HepG2 (cell line): ENCODE data around the gene SRCIN1.
A peak's percentile ranks its signal among the peaks of the same experiment; 100 is the strongest.

Source experiments
- CHD2 ChIP-seq: IDR thresholded peaks from 2 replicates; pipeline ENCODE4 v1.6.1; 2011; ENCODE audit warnings: low read depth, low read length, improper control_type of control experiment
- EZH2 ChIP-seq: conservative IDR thresholded peaks from 2 replicates; pipeline ENCODE4 v1.6.1; 2012; ENCODE audit warnings: mild to moderate bottlenecking, low read depth, low read length, moderate library complexity
- PHF21A ChIP-seq: sonication (generic); formaldehyde crosslinking; IDR thresholded peaks from 2 replicates; pipeline ENCODE4 v1.5.0; 2020; ENCODE audit warnings: mild to moderate bottlenecking, missing genetic modification reagents
- RAD21 ChIP-seq: fragments of 450-650 bp; formaldehyde crosslinking; IDR thresholded peaks from 2 replicates; pipeline ENCODE4 v1.5.0; 2020; ENCODE audit warnings: mild to moderate bottlenecking
- RFX5 ChIP-seq: IDR thresholded peaks from 2 replicates; pipeline ENCODE4 v1.6.1; 2011; ENCODE audit warnings: low read depth, low read length, improper control_type of control experiment
- ZNF558 ChIP-seq: sonication (generic); formaldehyde crosslinking; IDR thresholded peaks from 2 replicates; pipeline ENCODE4 v1.9.0; 2022; ENCODE audit warnings: mild to moderate bottlenecking, missing genetic modification reagents, borderline replicate concordance
- ZNF614 ChIP-seq: IDR thresholded peaks from 2 replicates; pipeline ENCODE4 v1.6.1; 2018; ENCODE audit warnings: missing biosample characterization, missing genetic modification reagents, inconsistent platforms, borderline replicate concordance
- ZNF879 ChIP-seq: sonication (generic); formaldehyde crosslinking; IDR thresholded peaks from 2 replicates; pipeline ENCODE4 v1.8.1; 2023; ENCODE audit warnings: missing genetic modification reagents
- TF ChIP-seq, protein P1 (sequence below): sonication (generic); formaldehyde crosslinking; IDR thresholded peaks from 2 replicates; pipeline ENCODE4 v1.4.0; 2020; ENCODE audit warnings: missing genetic modification reagents
- TF ChIP-seq, protein P2 (sequence below): sonication (generic); formaldehyde crosslinking; IDR thresholded peaks from 2 replicates; pipeline ENCODE4 v1.5.0; 2020; ENCODE audit warnings: mild to moderate bottlenecking, missing genetic modification reagents, moderate library complexity
- TF ChIP-seq, protein P3 (sequence below): sonication (generic); formaldehyde crosslinking; IDR thresholded peaks from 2 replicates; pipeline ENCODE4 v1.4.0; 2020; ENCODE audit warnings: missing genetic modification reagents
- TF ChIP-seq, protein P4 (sequence below): sonication (generic); formaldehyde crosslinking; IDR thresholded peaks from 2 replicates; pipeline ENCODE4 v1.8.0; 2022; ENCODE audit warnings: mild to moderate bottlenecking, missing genetic modification reagents
- TF ChIP-seq, protein P5 (sequence below): sonication (generic); formaldehyde crosslinking; IDR thresholded peaks from 2 replicates; pipeline ENCODE4 v1.4.0; 2020; ENCODE audit warnings: missing genetic modification reagents

DNA sequence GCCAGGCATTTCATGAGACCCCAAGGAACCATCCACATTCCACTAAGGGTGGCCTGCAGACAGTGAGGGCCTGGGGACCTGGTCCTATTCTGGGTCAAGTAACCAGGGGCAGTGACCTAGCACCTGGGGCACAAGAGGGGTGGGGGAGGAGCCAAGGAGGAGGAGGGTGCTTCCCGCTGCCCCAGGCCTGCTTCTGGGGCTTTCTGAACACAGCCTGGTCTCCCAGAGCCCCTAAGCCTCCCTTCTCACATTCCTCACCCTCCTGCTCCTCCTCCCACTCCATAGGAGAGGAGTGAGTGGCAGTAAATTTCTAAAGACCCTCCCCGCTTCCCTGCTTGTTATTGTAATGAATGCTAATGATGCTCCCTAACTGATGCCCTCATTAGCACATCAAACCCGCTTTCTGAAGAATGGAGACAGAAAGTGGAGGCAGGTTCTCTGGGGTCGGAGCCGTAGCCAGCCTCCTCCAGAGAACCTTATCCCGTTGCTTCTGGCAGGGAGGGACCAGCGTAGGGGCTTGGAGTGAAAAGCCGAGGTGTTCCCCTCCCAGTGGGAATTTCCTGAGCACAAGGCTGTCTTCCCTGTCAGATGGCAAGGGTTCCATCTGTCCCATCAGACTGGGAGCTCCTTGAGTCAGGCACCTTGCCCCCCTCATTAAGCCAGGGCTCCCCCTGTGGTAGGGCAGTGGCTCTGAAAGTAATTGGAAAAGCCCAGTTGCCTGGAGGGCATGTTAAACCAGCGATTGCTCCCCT lies 3.7 kb upstream of the SRCIN1 start:
- TF ChIP-seq CHD2 = no peak
- TF ChIP-seq PHF21A (CRISPR knock-in tag) = no peak
- TF ChIP-seq, protein P1, sequence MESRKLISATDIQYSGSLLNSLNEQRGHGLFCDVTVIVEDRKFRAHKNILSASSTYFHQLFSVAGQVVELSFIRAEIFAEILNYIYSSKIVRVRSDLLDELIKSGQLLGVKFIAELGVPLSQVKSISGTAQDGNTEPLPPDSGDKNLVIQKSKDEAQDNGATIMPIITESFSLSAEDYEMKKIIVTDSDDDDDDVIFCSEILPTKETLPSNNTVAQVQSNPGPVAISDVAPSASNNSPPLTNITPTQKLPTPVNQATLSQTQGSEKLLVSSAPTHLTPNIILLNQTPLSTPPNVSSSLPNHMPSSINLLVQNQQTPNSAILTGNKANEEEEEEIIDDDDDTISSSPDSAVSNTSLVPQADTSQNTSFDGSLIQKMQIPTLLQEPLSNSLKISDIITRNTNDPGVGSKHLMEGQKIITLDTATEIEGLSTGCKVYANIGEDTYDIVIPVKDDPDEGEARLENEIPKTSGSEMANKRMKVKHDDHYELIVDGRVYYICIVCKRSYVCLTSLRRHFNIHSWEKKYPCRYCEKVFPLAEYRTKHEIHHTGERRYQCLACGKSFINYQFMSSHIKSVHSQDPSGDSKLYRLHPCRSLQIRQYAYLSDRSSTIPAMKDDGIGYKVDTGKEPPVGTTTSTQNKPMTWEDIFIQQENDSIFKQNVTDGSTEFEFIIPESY (CRISPR knock-in tag) = no peak
- TF ChIP-seq RFX5 = no peak
- TF ChIP-seq EZH2 = no peak
- TF ChIP-seq RAD21 (CRISPR knock-in tag) = no peak
- no peak for TF ChIP-seq ZNF614 (CRISPR knock-in tag)
- TF ChIP-seq, protein P2, sequence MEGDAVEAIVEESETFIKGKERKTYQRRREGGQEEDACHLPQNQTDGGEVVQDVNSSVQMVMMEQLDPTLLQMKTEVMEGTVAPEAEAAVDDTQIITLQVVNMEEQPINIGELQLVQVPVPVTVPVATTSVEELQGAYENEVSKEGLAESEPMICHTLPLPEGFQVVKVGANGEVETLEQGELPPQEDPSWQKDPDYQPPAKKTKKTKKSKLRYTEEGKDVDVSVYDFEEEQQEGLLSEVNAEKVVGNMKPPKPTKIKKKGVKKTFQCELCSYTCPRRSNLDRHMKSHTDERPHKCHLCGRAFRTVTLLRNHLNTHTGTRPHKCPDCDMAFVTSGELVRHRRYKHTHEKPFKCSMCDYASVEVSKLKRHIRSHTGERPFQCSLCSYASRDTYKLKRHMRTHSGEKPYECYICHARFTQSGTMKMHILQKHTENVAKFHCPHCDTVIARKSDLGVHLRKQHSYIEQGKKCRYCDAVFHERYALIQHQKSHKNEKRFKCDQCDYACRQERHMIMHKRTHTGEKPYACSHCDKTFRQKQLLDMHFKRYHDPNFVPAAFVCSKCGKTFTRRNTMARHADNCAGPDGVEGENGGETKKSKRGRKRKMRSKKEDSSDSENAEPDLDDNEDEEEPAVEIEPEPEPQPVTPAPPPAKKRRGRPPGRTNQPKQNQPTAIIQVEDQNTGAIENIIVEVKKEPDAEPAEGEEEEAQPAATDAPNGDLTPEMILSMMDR (CRISPR knock-in tag) = peak; percentile 23; the same call in 1 of the 2 replicates
- TF ChIP-seq ZNF558 (CRISPR knock-in tag) = no peak
- TF ChIP-seq, protein P3, sequence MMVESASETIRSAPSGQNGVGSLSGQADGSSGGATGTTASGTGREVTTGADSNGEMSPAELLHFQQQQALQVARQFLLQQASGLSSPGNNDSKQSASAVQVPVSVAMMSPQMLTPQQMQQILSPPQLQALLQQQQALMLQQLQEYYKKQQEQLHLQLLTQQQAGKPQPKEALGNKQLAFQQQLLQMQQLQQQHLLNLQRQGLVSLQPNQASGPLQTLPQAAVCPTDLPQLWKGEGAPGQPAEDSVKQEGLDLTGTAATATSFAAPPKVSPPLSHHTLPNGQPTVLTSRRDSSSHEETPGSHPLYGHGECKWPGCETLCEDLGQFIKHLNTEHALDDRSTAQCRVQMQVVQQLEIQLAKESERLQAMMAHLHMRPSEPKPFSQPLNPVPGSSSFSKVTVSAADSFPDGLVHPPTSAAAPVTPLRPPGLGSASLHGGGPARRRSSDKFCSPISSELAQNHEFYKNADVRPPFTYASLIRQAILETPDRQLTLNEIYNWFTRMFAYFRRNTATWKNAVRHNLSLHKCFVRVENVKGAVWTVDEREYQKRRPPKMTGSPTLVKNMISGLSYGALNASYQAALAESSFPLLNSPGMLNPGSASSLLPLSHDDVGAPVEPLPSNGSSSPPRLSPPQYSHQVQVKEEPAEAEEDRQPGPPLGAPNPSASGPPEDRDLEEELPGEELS (CRISPR knock-in tag) = no peak
- TF ChIP-seq, protein P4, sequence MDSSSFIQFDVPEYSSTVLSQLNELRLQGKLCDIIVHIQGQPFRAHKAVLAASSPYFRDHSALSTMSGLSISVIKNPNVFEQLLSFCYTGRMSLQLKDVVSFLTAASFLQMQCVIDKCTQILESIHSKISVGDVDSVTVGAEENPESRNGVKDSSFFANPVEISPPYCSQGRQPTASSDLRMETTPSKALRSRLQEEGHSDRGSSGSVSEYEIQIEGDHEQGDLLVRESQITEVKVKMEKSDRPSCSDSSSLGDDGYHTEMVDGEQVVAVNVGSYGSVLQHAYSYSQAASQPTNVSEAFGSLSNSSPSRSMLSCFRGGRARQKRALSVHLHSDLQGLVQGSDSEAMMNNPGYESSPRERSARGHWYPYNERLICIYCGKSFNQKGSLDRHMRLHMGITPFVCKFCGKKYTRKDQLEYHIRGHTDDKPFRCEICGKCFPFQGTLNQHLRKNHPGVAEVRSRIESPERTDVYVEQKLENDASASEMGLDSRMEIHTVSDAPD (CRISPR knock-in tag) = no peak
- TF ChIP-seq, protein P5, sequence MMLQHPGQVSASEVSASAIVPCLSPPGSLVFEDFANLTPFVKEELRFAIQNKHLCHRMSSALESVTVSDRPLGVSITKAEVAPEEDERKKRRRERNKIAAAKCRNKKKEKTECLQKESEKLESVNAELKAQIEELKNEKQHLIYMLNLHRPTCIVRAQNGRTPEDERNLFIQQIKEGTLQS (CRISPR knock-in tag) = no peak
- TF ChIP-seq ZNF879 = no peak
